Loucy (cell line): ENCODE measurements around the gene MACROH2A1.

Source experiments
- CTCF ChIP-seq: fragments of 200-600 bp; sonication (generic); conservative IDR thresholded peaks from 2 replicates; pipeline ENCODE4 v1.5.1; 2014; ENCODE audit warnings: mild to moderate bottlenecking, antibody characterized with exemption, low read length
- EZH2phosphoT487 ChIP-seq: fragments of 200-600 bp; IDR thresholded peaks from 2 replicates; pipeline ENCODE4 v1.6.1; 2018; ENCODE audit warnings: antibody characterized with exemption, mild to moderate bottlenecking, moderate library complexity, borderline replicate concordance

GRCh38 chr5:135394095-135394494, 4.9 kb downstream of the MACROH2A1 start:
- TF ChIP-seq CTCF (no peak), EZH2phosphoT487 (no peak)
